C4-2B (cell line): ENCODE data around the gene GRIP2.

Experiments
- H3K27ac ChIP-seq: fragments of 450-650 bp; 2 replicates; pipeline ENCODE4 v1.5.1; 2017
- CTCF ChIP-seq: fragments of 450-650 bp; conservative IDR thresholded peaks from 2 replicates; pipeline ENCODE4 v1.5.1; 2017; ENCODE audit warnings: mild to moderate bottlenecking
- ZFX ChIP-seq: fragments of 450-650 bp; IDR thresholded peaks from 2 replicates; pipeline ENCODE4 v1.6.1; 2017

Gene GRIP2

GRCh38 chr3:14481646-14482036 is 58.5 kb downstream of the GRIP2 start:
- TF ChIP-seq ZFX = no peak
- TF ChIP-seq CTCF = no peak
- H3K27ac ChIP-seq = no peak overlapping the region

- H3K27ac ChIP-seq = no peak overlapping the region
These were observed 59.0 kb downstream of the GRIP2 start for GRCh38 chr3:14481018-14481645.

GRCh38 chr3:14480207-14481017 is 59.7 kb downstream of the GRIP2 start:
- no peak overlapping the region; the same call in 1 of the 2 replicates for H3K27ac ChIP-seq
- TF ChIP-seq ZFX = no peak
- no peak for TF ChIP-seq CTCF

More at GRCh38 chr3:14481018-14481645, 59.0 kb downstream of the GRIP2 start:
- TF ChIP-seq CTCF (no peak), ZFX (no peak)

- no peak for TF ChIP-seq ZFX
- no peak for TF ChIP-seq CTCF
- no peak overlapping the region; the same call in 1 of the 2 replicates for H3K27ac ChIP-seq
These were observed 60.6 kb downstream of the GRIP2 start for GRCh38 chr3:14479591-14479990.

GRCh38 chr3:14478956-14479550 is 61.1 kb downstream of the GRIP2 start:
- no peak overlapping the region for H3K27ac ChIP-seq

GRCh38 chr3:14477311-14477935 is 62.7 kb downstream of the GRIP2 start:
- no peak overlapping the region for H3K27ac ChIP-seq
- TF ChIP-seq CTCF = no peak
- no peak for TF ChIP-seq ZFX

More at GRCh38 chr3:14478956-14479550, 61.1 kb downstream of the GRIP2 start:
- no peak for TF ChIP-seq CTCF
- no peak for TF ChIP-seq ZFX
